ENCODE results near the gene DPP6. TPM values are rescaled to one million over a fixed set of nuclear protein-coding genes. Genes with fewer than 3 reads are reported as not detected.
A peak's percentile ranks its signal among the peaks of the same experiment; 100 is the strongest.

The DPP6 gene
- total and polyA plus RNA-seq, 9 of the 15 experiments (the other 6 are each of a cell fraction or from before 2014, with no cell fraction given), result not detected

DNA sequence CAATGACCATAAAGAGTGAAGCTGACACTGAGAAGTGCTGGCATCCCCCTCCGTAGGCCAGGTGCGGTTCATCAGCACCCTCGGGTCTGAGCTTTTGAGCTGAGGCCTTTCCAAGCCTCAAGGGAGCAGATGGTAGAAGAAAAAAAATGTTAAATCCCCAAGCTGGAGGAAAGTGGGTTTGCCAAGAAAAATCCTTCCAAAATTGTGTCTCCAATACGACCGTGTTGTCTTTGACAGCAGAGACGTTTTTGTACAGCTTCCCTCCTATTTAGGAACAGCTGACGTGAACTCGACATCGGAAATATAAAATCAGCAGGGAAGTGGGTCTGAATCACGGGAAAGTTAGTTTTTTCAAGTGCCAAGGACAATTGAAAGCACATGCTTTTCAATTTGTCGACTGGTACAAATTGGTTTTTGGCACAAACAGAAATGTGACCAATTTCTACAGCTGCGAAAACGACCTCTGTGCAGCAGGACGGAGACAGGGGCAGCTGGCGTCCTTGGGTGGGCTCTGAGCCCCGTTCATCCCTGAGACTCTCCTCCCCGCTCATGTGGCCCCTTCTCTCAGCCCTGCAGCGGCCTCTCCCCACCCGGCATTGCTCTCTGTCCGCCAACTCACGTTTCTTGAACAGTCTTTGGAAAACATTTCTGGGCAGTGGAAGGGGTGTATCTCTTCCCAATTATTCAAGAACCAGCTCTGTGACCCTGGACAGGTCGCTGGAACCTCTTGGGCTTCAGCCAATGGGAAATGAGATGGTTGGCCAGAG lies 860.9 kb downstream of the DPP6 start:
- peaks cover 29 to 95% of the 10 kb centered on the region in 2 experiments for H3K27me3 ChIP-seq (ENCODE audit: control insufficient read depth in 2 of 2, insufficient read depth in 2 of 2, low read length in 2 of 2)

More for the DNA sequence above, 860.9 kb downstream of the DPP6 start:
- POLR2A ChIA-PET, result interaction anchor here (0.6 kb wide), 2 partner anchors 9 to 583 kb away, joined by 3 to 4 read pairs; no protein-coding TSS in a partner anchor
- H3K4me3 ChIP-seq, result no peak overlapping the region
- no peaks in the 10 kb centered on the region for H4K20me1 ChIP-seq (replicated peaks; ENCODE audit: control insufficient read depth, insufficient read depth, low read length)
- in situ Hi-C loops (cut with MboI) (no loop called here), intact Hi-C loops (cut with micrococcal nuclease) (loop anchor here (5.0 kb wide), 1 partner anchor 279 kb away; no protein-coding TSS in a partner anchor)
- H3K4me1 ChIP-seq (replicated peaks in 1 of 2; ENCODE audit: control insufficient read depth in 2 of 2, insufficient read depth in 2 of 2, low read length in 2 of 2), result peaks cover 0 to 20% of the 10 kb centered on the region in 2 experiments; a peak in 2 of 5 replicates
- FAIRE-seq, result no peak
- H3K9ac ChIP-seq (ENCODE audit: insufficient read depth in 1 of 2, low read depth in 2 of 2, low read length in 2 of 2), result 0 out of 4 replicates have a peak overlapping the region, but pooled peaks of 1 of the 2 experiments have one; percentile 30
- H3K4me2 ChIP-seq (ENCODE audit: insufficient read depth, low read length), result no peak overlapping the region
- CTCF ChIA-PET (ENCODE audit: low intra/inter-chr PET ratio), result interaction anchor here (0.5 to 1.9 kb wide), 3 partner anchors 255 to 855 kb away, joined by 3 to 8 read pairs (median 8); no protein-coding TSS in a partner anchor
- H3K9me1 ChIP-seq (ENCODE audit: control insufficient read depth, insufficient read depth, low read length), result no peaks in the 10 kb centered on the region
- H3K9me3 ChIP-seq (replicated peaks; ENCODE audit: control insufficient read depth, insufficient read depth, low read depth, low read length), result no peaks in the 10 kb centered on the region
- BruUV-seq (replicated peaks), result no TSS peak
- H3K27ac ChIP-seq (ENCODE audit: extremely low read depth, low read depth, low read length), result no peak overlapping the region
- H3K79me2 ChIP-seq (ENCODE audit: control insufficient read depth, insufficient read depth, low read length), result no peaks in the 10 kb centered on the region
- 9% methylated on average over 22 of the region's 22 CpGs for WGBS (ENCODE audit: insufficient coverage, low coverage, missing lambda C conversion rate)
- no peak for DNase-seq (ENCODE audit: extremely low read depth in 1 of 4, low spot score in 3 of 4)
- ATAC-seq, result no peak
- H3K36me3 ChIP-seq (ENCODE audit: control insufficient read depth, insufficient read depth, low read length), result no peaks in the 10 kb centered on the region
- TF ChIP-seq PKNOX1 (IDR thresholded peaks at IDR 0.05), result no peak
- TF ChIP-seq, protein P1, sequence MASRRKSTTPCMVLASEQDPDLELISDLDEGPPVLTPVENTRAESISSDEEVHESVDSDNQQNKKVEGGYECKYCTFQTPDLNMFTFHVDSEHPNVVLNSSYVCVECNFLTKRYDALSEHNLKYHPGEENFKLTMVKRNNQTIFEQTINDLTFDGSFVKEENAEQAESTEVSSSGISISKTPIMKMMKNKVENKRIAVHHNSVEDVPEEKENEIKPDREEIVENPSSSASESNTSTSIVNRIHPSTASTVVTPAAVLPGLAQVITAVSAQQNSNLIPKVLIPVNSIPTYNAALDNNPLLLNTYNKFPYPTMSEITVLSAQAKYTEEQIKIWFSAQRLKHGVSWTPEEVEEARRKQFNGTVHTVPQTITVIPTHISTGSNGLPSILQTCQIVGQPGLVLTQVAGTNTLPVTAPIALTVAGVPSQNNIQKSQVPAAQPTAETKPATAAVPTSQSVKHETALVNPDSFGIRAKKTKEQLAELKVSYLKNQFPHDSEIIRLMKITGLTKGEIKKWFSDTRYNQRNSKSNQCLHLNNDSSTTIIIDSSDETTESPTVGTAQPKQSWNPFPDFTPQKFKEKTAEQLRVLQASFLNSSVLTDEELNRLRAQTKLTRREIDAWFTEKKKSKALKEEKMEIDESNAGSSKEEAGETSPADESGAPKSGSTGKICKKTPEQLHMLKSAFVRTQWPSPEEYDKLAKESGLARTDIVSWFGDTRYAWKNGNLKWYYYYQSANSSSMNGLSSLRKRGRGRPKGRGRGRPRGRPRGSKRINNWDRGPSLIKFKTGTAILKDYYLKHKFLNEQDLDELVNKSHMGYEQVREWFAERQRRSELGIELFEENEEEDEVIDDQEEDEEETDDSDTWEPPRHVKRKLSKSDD (conservative IDR thresholded peaks at IDR 0.05; ENCODE audit: low read length), result no peak
- no peak for TF ChIP-seq MCM7 (IDR thresholded peaks at IDR 0.05)
- TF ChIP-seq ETV5 (CRISPR knock-in tag; IDR thresholded peaks at IDR 0.05; ENCODE audit: low read depth), result 0 out of 2 replicates have a peak, but pooled peaks have one; percentile 14
- TF ChIP-seq BCL6 (CRISPR knock-in tag; IDR thresholded peaks at IDR 0.05), result no peak
- TF ChIP-seq, protein P2, sequence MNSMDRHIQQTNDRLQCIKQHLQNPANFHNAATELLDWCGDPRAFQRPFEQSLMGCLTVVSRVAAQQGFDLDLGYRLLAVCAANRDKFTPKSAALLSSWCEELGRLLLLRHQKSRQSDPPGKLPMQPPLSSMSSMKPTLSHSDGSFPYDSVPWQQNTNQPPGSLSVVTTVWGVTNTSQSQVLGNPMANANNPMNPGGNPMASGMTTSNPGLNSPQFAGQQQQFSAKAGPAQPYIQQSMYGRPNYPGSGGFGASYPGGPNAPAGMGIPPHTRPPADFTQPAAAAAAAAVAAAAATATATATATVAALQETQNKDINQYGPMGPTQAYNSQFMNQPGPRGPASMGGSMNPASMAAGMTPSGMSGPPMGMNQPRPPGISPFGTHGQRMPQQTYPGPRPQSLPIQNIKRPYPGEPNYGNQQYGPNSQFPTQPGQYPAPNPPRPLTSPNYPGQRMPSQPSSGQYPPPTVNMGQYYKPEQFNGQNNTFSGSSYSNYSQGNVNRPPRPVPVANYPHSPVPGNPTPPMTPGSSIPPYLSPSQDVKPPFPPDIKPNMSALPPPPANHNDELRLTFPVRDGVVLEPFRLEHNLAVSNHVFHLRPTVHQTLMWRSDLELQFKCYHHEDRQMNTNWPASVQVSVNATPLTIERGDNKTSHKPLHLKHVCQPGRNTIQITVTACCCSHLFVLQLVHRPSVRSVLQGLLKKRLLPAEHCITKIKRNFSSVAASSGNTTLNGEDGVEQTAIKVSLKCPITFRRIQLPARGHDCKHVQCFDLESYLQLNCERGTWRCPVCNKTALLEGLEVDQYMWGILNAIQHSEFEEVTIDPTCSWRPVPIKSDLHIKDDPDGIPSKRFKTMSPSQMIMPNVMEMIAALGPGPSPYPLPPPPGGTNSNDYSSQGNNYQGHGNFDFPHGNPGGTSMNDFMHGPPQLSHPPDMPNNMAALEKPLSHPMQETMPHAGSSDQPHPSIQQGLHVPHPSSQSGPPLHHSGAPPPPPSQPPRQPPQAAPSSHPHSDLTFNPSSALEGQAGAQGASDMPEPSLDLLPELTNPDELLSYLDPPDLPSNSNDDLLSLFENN (IDR thresholded peaks at IDR 0.05; ENCODE audit: low read depth in 2 of 2, low read length in 2 of 2), result no peak
- no peak overlapping the region for H2AFZ ChIP-seq (ENCODE audit: low read depth, low read length)
